Neuron (in vitro differentiated cells): Measurements from ENCODE around the gene SPDL1.
"Not testable (repeated sequence)": the region's sequence is repeated elsewhere in the genome, so short reads cannot be mapped to it uniquely, and the experiment has no call there.

Source experiments
- H2AFZ ChIP-seq: one replicate; pipeline ENCODE4 v1.6.1; 2013; ENCODE audit warnings: low read depth, mild to moderate bottlenecking, inconsistent platforms, low read length, moderate library complexity
- H3K27me3 ChIP-seq: one replicate; pipeline ENCODE4 v1.6.1; 2013; ENCODE audit warnings: low read length; ENCODE audit not compliant: insufficient read depth
- H3K36me3 ChIP-seq: one replicate; pipeline ENCODE4 v1.6.1; 2013; ENCODE audit warnings: low read length; ENCODE audit not compliant: insufficient read depth
- H3K4me1 ChIP-seq: one replicate; pipeline ENCODE4 v1.6.1; 2013; ENCODE audit warnings: low read length; ENCODE audit not compliant: insufficient read depth
- H3K4me3 ChIP-seq: 2 replicates; pipeline ENCODE4 v1.5.1; 2013; ENCODE audit warnings: mild to moderate bottlenecking, low read length, moderate library complexity
- H3K9me3 ChIP-seq: one replicate; pipeline ENCODE4 v1.6.1; 2013; ENCODE audit warnings: low read length

Gene SPDL1

DNA sequence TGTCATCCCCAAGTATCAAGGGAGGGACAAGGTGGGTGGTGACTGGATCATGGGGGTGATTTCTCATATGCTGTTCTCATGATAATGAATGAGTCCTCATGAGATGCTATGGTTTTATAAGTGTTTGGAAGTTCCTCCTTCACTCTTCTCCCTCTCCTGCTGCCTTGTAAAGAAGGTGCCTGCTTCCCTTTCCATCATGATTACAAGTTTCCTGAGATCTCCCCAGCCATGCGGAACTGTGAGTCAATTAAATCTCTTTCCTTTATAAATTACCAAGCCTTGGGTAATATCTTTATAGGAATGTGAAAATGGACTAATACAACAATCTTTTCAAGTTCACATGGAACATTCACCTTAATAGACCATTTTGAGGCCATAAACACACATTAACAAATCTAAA is 32.0 kb downstream of the SPDL1 start:
- H3K27me3 ChIP-seq: no peaks in the 10 kb centered on the region
- no peak overlapping the region for H2AFZ ChIP-seq
- H3K9me3 ChIP-seq: no peaks in the 10 kb centered on the region
- no peaks in the 10 kb centered on the region for H3K4me1 ChIP-seq
- no peaks in the 10 kb centered on the region for H3K36me3 ChIP-seq
- no peak overlapping the region for H3K4me3 ChIP-seq

DNA sequence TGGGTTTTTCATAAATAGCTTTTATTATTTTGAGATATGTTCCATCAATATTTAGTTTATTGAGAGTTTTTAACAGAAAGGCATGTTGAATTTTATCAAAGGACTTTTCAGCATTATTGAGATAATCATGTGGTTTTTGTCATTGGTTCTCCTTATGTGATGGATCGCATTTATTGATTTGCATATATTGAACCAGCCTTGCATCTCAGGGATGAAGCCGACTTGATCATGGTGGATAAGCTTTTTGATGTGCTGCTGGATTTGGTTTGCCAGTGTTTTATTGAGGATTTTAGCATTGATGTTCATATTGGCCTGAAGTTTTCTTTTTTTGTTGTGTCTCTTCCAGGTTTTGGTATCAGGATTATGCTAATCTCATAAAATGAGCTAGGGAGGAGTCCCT is 40.7 kb downstream of the SPDL1 start:
- H3K4me3 ChIP-seq, H2AFZ ChIP-seq, H3K36me3 ChIP-seq, H3K4me1 ChIP-seq, H3K27me3 ChIP-seq, H3K9me3 ChIP-seq: not testable (repeated sequence)

DNA sequence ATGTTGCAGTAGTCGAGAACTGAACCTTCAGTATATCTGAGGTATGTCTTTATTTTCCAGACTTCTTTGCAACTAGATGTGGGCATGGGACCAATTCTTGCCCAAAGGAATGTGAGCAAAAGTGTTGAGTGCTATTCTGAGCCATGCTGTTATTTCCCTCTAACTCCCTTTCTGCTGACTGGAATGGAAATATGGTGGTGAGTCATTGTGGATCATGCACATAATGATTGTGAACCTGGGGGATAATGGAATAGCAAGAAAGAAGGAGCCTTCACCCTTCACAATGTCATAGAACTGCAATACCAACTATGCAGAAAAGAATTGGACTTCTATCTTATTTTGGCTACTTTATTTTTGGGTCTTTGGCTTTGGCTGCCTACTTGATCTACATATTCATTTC is 43.2 kb downstream of the SPDL1 start:
- Histone ChIP-seq H3K4me3 (no peak overlapping the region), H2AFZ (no peak overlapping the region), H3K27me3 (peaks cover 2% of the 10 kb centered on the region), H3K36me3 (no peaks in the 10 kb centered on the region), H3K9me3 (no peaks in the 10 kb centered on the region), H3K4me1 (no peaks in the 10 kb centered on the region)

DNA sequence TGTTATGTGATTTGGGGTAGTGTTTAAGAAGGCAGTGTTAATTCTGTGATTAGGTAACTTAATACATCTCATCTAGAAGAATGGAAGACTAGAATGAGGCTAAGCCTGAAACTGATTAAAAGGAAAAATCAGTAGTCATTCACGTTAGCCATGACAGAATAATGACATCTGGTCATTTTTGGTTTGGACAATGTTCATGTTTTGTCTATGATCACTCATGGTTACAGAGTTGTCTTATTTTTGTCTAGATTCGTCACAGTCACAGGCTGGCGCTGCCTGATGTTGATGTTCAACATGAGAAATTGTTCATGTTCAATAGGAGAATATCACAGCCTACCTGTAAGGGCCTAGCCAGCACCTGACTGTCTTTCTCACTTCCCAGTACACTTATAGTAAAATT is 44.0 kb downstream of the SPDL1 start:
- Histone ChIP-seq H2AFZ (no peak overlapping the region), H3K27me3 (peaks cover 2% of the 10 kb centered on the region), H3K36me3 (no peaks in the 10 kb centered on the region), H3K9me3 (no peaks in the 10 kb centered on the region), H3K4me3 (no peak overlapping the region), H3K4me1 (no peaks in the 10 kb centered on the region)

DNA sequence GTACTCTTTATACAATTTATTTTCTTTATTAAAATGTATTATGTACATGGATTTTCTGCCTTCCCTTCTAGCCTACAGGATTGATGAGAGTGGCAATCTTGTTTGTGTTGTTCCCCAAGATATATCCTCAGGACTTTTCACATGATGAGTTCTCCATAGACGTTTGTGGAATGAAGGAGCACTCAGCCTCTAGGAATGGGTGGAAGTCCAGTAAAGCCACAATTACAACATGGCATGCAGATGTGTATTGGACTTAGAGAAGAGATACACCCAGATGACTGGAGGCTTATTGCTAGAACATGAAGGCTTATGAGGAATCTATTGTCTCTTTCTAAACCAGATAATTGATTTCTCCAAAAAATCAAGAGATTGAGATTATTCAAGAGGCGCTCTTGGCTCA is 45.3 kb downstream of the SPDL1 start:
- no peak overlapping the region for H3K4me3 ChIP-seq
- no peaks in the 10 kb centered on the region for H3K9me3 ChIP-seq
- peaks cover 2% of the 10 kb centered on the region for H3K27me3 ChIP-seq

DNA sequence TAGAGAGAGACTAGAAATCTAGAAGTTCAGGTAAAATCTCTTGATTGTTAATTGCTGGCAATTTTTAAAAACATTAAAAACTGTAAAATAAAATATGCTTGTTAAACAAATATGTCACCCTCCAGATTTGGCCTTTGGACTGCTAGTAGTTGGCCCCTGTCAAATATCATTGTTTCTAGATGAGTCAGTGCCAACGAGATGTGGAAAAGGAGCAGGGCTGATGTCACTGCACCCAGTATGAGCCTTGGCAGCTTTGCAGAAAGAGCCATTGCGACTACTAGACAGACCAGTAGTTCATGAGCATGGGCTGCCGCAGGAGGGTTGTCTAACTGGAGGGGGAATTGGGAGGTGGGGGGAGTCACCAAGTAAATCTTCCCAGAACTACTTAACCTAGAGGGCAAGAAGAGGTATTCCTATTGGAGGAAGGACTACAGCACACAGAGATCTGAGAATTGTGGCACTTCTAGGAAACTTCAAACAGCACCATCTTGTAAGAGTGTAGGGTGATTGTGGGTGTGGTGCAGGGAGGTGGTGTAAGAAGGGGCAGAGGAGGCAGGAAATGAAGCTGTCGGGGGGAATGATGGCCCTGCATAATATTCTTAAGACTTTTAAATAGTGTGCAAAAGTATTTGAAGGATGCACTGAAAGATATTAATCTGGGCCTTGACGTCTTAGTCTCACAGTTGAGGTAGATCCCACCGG is 46.4 kb downstream of the SPDL1 start:
- Histone ChIP-seq H2AFZ (no peak overlapping the region), H3K9me3 (no peaks in the 10 kb centered on the region), H3K36me3 (no peaks in the 10 kb centered on the region), H3K4me3 (no peak overlapping the region), H3K4me1 (no peaks in the 10 kb centered on the region), H3K27me3 (peaks cover 2% of the 10 kb centered on the region)

More for the DNA sequence above, 45.3 kb downstream of the SPDL1 start:
- H3K36me3 ChIP-seq: no peaks in the 10 kb centered on the region
- H2AFZ ChIP-seq: no peak overlapping the region
- no peaks in the 10 kb centered on the region for H3K4me1 ChIP-seq

DNA sequence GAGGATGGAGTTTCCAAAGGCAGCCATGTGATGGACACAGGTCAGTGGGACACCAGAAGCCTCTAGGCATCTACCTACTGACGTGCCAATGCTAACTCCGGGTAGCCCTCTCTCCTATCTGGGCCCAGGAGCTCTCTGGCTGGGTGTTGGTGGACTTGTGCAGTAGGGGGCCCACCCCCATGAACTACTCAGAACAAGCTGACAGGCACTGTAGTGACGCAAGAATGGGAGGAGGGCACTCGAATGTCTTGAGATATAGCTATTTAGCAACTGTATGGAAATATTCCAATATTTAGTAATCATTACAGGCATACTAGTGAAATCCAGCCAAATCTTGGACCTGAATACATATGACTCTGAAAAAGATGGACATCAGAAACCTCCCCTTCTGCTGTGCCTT is 47.8 kb downstream of the SPDL1 start:
- H3K9me3 ChIP-seq: no peaks in the 10 kb centered on the region
- H2AFZ ChIP-seq: no peak overlapping the region
- H3K4me3 ChIP-seq: no peak overlapping the region
- peaks cover 2% of the 10 kb centered on the region for H3K27me3 ChIP-seq
- no peaks in the 10 kb centered on the region for H3K36me3 ChIP-seq
- H3K4me1 ChIP-seq: no peaks in the 10 kb centered on the region

DNA sequence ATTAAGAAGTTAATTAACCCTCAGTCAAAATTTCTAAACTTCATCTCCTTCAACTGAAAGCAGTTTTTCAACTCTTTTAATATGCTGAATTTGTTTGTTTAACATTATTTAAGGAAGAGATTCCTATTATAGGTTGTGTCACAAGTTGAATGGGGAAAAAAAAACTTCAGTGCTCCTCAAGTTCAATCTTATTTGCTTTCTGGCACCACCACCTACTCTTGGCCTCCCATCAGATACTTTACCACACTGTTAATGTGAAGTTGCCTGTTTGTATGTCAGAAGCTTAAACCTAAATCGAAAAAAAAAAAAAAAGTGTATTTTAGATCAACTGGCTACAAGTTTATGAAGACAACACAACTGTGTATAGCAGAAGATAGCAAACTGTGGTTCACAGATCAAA is 49.4 kb downstream of the SPDL1 start:
- no peak overlapping the region for H3K4me3 ChIP-seq
- peaks cover 13% of the 10 kb centered on the region for H3K27me3 ChIP-seq
- no peaks in the 10 kb centered on the region for H3K36me3 ChIP-seq
- H3K4me1 ChIP-seq: no peaks in the 10 kb centered on the region
- H2AFZ ChIP-seq: no peak overlapping the region
- no peaks in the 10 kb centered on the region for H3K9me3 ChIP-seq

DNA sequence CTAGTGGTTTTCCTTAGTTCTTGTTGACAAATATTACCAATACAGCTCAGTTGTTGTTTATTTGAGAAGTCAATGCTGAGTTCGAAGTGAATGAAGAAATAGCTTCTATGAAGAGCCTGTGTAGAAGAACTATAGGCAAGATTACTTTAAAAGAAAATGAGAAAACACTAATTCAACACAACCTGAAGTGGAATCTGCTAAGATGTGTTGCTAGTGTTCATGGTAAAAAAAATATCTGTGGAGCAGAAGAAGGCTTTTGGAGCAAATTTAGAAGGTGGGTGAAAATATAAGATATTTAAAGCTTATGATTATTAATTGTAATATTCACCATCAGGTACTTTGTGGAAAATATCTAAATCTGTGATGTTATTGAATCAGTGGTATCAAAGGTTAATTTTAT is 51.0 kb downstream of the SPDL1 start:
- no peak overlapping the region for H3K4me3 ChIP-seq
- H3K9me3 ChIP-seq: peaks cover 4% of the 10 kb centered on the region
- H3K4me1 ChIP-seq: no peaks in the 10 kb centered on the region
- H2AFZ ChIP-seq: no peak overlapping the region
- peaks cover 17% of the 10 kb centered on the region for H3K27me3 ChIP-seq
- H3K36me3 ChIP-seq: no peaks in the 10 kb centered on the region

DNA sequence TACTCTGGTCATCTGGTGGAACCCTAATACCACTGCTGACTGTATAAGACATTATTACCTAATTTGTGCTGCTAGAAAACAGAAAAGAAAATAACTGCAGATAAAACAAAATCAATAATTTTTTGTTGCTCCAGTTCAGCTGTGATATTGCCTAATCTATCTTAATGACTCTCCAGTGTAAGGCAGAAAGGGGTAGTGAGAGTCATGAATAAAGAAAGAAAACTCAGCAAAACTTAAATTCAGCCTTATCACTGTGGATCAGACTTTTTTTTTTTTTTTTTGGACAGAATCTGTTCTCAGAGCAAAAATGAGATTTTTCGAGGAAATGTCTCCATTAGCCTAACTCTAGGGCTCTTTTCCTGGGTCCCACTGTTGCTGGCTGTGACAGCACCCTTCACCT is 52.4 kb downstream of the SPDL1 start:
- Histone ChIP-seq H3K36me3 (no peaks in the 10 kb centered on the region), H3K4me1 (no peaks in the 10 kb centered on the region), H3K4me3 (no peak overlapping the region)

DNA sequence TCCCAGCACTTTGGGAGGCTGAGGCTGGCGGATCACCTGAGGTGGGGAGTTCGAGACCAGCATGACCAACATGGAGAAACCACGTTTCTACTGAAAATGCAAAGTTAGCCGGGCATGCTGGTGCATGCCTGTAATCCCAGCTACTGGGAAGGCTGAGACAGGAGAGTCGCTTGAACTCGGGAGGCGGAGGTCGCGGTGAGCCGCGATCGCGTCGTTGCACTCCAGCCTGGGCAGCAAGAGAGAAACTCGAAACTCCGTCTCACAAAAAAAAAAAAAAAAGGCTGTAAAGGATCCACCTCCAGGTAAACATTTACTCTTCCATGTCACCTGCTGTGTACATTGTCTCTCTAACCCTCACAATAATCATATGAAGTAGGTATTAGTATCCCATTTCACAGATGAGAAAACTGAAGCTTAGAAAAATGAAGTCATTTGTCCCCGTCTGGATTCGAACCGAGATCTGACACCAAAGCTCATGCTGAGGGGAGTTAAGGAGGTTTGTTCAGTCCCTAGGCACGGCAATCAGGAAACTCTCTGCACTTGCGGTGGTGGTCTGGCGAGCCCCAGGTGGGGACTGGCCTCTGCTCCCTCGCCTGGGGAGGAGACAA is 53.0 kb downstream of the SPDL1 start:
- Histone ChIP-seq H3K4me3 (no peak overlapping the region), H3K36me3 (no peaks in the 10 kb centered on the region), H3K4me1 (no peaks in the 10 kb centered on the region), H3K27me3 (peaks cover 14% of the 10 kb centered on the region), H2AFZ (no peak overlapping the region), H3K9me3 (peaks cover 5% of the 10 kb centered on the region)

More for the DNA sequence above, 52.4 kb downstream of the SPDL1 start:
- Histone ChIP-seq H3K27me3 (peaks cover 14% of the 10 kb centered on the region), H2AFZ (no peak overlapping the region), H3K9me3 (peaks cover 5% of the 10 kb centered on the region)

DNA sequence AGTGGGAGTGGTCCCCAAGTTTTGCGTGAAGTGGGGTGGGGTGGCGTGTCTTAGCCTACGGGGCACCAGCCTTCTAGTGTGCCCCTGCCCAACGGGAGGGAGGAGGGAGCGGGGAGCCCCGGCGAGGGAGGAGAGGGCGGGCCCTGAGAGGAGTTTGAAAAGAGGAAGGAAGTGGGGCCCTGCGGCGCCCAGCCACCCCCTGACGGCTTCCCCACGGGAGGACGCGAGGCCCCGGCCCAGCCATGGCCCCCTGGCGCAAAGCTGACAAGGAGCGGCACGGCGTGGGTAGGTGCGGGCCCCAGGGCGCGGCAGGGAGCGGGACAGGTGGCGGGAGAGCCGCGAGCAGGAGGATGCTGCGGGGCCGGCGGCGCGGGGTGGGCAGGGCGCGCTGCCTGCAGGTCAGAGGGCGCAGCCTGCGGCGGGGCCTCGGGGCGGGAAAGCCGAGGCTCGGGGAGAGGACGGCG is 53.5 kb downstream of the SPDL1 start, which contains the start of gene DOCK2:
DOCK2 (plus strand) TSS at position 191 of the 464 bp plus-strand sequence; CDS start at position 243, 52 bp downstream.
- Histone ChIP-seq H2AFZ (no peak within 1 kb of the TSS), H3K36me3 (no peaks in the 10 kb centered on the region), H3K9me3 (peaks cover 5% of the 10 kb centered on the region), H3K4me3 (no peak within 1 kb of the TSS), H3K4me1 (no peaks in the 10 kb centered on the region), H3K27me3 (peaks cover 14% of the 10 kb centered on the region)

DNA sequence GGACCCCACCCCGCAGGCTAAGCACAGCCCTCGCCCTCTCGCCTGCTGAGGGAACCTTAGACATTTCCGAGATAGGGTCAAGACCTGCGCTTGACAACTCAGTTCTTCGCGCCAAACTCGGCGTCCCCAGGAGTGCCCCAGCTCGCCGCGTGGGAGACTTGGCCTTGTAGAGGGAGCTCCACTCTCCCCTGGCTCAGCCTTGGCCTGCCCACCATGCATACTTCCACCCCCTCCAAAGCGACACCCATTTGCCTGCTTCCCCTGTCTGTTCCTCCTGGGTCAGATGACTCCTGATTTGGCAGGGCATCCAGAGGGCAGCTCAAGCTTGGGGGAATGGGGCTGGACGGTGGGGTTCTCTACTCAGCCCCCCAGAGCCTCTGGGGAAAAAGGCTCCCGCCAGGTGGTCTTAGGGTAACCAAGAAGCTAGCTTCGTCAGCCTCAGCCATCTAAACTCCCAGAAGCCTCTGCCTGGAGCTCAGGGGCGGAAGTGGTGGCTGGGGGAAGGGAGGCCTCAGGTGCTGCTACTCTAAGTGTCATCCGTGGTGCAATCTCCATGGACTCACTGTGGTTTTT is 54.1 kb downstream of the SPDL1 start:
- no peak overlapping the region for H2AFZ ChIP-seq
- no peaks in the 10 kb centered on the region for H3K36me3 ChIP-seq
- no peak overlapping the region for H3K4me3 ChIP-seq
- peaks cover 14% of the 10 kb centered on the region for H3K27me3 ChIP-seq
- no peaks in the 10 kb centered on the region for H3K4me1 ChIP-seq
- H3K9me3 ChIP-seq: peaks cover 5% of the 10 kb centered on the region
